ENCODE data around the gene NR2E3.

Gene NR2E3

DNA sequence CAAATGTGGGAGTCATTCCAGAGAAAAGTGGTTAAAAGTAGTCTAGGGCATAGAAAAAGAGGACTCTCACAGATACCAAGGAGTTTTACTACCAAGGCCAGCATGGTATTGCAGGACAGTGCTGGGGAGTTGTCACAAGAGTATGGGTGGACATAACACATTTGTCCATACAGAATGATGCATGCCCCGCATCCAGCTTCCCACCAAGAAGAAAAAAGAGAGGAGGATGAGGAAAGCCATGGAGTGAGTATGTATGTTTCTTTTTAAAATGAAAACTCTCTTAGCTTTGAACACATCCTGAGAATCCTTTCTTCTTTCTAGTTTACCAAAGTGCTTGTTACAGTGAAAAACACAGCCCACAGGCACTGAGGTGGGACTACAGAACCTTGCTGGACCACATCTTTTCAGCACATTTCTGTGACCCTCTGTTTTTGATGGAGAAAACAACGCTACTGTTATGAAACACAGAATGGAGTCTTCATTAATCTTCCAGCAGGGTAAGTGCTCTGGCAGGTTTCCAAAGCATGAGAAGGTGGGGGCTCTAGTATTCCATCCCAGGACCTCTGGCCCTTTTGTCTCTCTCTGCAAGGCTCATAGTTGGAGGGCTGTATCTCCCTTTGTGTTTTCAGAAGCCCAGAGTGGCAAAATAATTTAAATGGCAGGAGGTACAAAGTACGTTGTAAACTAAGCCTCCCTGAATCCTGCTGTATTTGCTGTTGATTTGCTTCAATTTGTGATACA lies 12.7 kb downstream of the NR2E3 start:
- TF ChIP-seq, protein P1, sequence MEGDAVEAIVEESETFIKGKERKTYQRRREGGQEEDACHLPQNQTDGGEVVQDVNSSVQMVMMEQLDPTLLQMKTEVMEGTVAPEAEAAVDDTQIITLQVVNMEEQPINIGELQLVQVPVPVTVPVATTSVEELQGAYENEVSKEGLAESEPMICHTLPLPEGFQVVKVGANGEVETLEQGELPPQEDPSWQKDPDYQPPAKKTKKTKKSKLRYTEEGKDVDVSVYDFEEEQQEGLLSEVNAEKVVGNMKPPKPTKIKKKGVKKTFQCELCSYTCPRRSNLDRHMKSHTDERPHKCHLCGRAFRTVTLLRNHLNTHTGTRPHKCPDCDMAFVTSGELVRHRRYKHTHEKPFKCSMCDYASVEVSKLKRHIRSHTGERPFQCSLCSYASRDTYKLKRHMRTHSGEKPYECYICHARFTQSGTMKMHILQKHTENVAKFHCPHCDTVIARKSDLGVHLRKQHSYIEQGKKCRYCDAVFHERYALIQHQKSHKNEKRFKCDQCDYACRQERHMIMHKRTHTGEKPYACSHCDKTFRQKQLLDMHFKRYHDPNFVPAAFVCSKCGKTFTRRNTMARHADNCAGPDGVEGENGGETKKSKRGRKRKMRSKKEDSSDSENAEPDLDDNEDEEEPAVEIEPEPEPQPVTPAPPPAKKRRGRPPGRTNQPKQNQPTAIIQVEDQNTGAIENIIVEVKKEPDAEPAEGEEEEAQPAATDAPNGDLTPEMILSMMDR (IDR thresholded peaks at IDR 0.05; ENCODE audit: low read depth, low read length, missing control alignments), result no peak
- no peak for DNase-seq (ENCODE audit: low read depth)
- in situ Hi-C loops (cut with HindIII; ENCODE audit: low sequenced_read_pairs), result no loop called here
- H3K4me3 ChIP-seq (ENCODE audit: low read depth, low read length), result no peak overlapping the region

DNA sequence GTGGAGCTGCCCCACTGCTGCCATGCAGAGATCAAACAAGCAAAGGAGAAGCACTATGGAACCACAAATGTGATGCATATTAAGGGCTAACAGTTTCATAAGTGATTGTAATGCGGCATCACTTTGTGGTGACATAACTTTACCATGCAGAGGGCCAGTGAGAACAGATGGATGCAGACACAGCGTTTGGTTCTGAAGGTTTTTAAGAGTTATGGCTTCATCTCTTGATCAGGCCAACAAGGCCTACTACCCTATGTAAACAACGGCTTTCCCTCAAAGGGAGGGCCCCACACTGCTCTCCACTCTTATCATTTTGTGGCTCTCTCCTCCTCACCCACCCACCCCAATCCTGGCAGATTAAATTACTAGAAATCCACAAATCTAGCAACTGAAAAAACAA lies 13.4 kb downstream of the NR2E3 start:
- TF ChIP-seq, protein P1 (IDR thresholded peaks at IDR 0.05; ENCODE audit: low read depth, low read length, missing control alignments), result no peak
- in situ Hi-C loops (cut with HindIII; ENCODE audit: low sequenced_read_pairs), result no loop called here
- H3K4me3 ChIP-seq (ENCODE audit: low read depth, low read length), result no peak overlapping the region
- no peak for DNase-seq (ENCODE audit: low read depth)

DNA sequence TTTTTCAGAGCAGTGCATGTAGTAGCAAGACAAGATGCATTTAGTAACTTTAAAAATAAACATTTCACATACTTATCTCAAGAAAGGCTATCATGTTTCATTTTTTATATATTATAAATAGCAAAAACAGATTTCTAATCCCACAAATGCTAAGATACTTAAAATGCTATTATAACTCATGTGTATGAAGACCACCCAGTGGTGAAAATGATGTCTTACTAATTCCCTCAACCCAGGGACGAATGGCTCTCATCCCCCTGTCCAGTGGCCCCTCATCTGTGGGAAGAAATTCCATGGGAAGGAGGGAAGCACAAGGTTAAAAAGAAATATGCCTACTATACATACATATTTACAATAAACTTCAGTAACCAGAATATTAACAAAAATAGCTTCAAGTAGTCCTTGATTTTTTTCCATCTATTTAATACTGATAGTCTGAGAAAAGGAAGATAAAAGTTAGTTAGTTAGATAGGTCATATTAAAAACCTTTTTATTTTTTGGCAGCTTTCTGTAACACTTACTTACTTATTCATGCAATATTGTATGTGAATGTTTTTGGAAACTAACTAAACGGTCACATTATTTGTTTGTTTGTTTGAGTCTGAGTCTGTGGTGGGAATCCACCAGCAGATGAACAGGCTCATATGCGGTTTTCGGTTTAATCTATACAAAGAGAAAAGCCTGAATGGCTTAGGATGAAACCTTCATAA lies 14.8 kb downstream of the NR2E3 start:
- in situ Hi-C loops (cut with HindIII; ENCODE audit: low sequenced_read_pairs), result no loop called here
- no peak for DNase-seq (ENCODE audit: low read depth)
- no peak overlapping the region for H3K4me3 ChIP-seq (ENCODE audit: low read depth, low read length)
- TF ChIP-seq, protein P1 (IDR thresholded peaks at IDR 0.05; ENCODE audit: low read depth, low read length, missing control alignments), result no peak

DNA sequence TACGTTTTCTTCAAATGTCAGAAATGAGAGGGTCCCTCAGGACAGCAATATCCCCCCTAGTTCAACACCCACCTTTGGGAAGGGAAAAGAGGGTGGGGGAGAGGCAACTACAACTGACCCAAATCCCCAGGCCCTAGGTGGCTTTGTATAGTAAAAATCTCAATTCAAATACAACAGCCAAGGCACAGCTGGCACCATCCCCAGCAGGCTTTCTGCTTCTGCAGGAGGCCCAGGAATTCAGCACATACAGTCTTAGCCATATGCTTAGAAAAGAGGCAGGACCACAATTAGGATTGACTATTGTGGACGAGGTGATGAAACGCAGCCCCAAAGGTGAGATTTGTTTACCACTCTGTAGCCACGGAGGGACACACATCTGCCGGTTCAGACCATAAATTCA lies 15.8 kb downstream of the NR2E3 start:
- TF ChIP-seq, protein P1 (IDR thresholded peaks at IDR 0.05; ENCODE audit: low read depth, low read length, missing control alignments), result no peak
- DNase-seq (ENCODE audit: low read depth), result no peak
- H3K4me3 ChIP-seq (ENCODE audit: low read depth, low read length), result no peak overlapping the region
- in situ Hi-C loops (cut with HindIII; ENCODE audit: low sequenced_read_pairs), result no loop called here

DNA sequence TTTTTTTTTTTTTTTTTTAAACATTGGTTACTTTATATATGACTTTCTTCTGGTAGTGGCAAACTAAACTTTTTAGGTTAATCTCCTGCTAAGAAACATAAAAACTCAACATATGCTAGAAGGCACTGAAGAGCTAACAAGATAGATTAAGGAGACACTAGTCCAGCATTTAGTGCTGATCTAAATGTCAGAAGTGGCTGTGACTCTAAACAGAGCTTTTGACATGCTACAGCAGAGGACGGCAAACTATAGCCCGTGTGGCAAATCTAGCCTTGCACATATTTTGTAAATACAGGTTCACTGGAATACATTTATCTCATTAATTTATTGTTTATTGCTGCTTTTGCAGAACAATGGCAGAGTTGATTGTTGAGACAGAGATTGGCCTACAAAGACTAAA lies 20.6 kb downstream of the NR2E3 start:
- in situ Hi-C loops (cut with HindIII; ENCODE audit: low sequenced_read_pairs), result no loop called here
- H3K4me3 ChIP-seq (ENCODE audit: low read depth, low read length), result no peak overlapping the region
- DNase-seq (ENCODE audit: low read depth), result no peak
- TF ChIP-seq, protein P1 (IDR thresholded peaks at IDR 0.05; ENCODE audit: low read depth, low read length, missing control alignments), result no peak

DNA sequence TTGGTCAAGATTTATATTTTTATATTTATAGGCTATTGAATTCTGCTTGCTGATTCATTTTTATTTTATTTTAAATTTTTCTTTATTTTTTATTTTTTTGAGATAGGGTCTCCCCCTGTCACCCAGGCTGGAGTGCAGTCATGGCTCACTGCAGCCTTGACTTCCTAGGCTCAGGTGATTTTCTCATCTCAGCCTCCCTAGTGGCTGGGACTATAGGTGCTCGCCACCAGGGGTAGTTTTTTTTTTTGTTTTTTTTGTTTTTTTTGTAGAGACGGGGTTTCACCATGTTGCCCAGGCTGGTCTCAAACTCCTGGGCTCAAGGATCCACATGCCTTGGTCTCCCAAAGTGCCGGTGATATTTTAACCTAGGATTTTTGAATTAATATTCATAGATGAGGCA lies 31.2 kb downstream of the NR2E3 start:
- in situ Hi-C loops (cut with HindIII; ENCODE audit: low sequenced_read_pairs), result no loop called here
- H3K4me3 ChIP-seq (ENCODE audit: low read depth, low read length), result no peak overlapping the region
- DNase-seq (ENCODE audit: low read depth), result no peak
- TF ChIP-seq, protein P1 (IDR thresholded peaks at IDR 0.05; ENCODE audit: low read depth, low read length, missing control alignments), result no peak

Data from astrocyte of the cerebellum (primary cell).